Natural killer cell (primary cell): ENCODE measurements around the gene ALOX5. TPM values are rescaled to one million over a fixed set of nuclear protein-coding genes. Genes with fewer than 3 reads are reported as not detected.

Experiments used
- ATAC-seq, 3 donors: fragments of 150-1000 bp in 2 of 3; fragments of 200-7000 bp in 1 of 3; cut with Tn5 transposase; 1 replicate in 1 of 3; 2 replicates in 2 of 3; pipeline ENCODE4 v1.10.0; 2021; ENCODE audit warnings: mild to moderate bottlenecking in 2 of 3, moderate library complexity in 2 of 3
- DNase-seq, 2 donors: peaks; one replicate each; pipeline versions ENCODE4 v3.0.0 to v3.0.0-alpha.2; 2013 to 2021; ENCODE audit warnings: mixed read lengths in 1 of 2
- H3K27ac ChIP-seq: one replicate; pipeline ENCODE4 v1.5.1; 2013; ENCODE audit warnings: mild to moderate bottlenecking, low read length
- H3K27me3 ChIP-seq: one replicate; pipeline ENCODE4 v1.6.1; 2013; ENCODE audit warnings: low read length; ENCODE audit not compliant: control insufficient read depth, insufficient read depth
- H3K36me3 ChIP-seq: one replicate; pipeline ENCODE4 v1.6.1; 2013; ENCODE audit warnings: low read length; ENCODE audit not compliant: control insufficient read depth, insufficient read depth
- H3K4me1 ChIP-seq: one replicate; pipeline ENCODE4 v1.6.1; 2013; ENCODE audit warnings: low read length; ENCODE audit not compliant: control insufficient read depth, insufficient read depth
- H3K4me3 ChIP-seq: one replicate; pipeline ENCODE4 v1.5.1; 2013; ENCODE audit warnings: low read length
- H3K9me3 ChIP-seq: one replicate; pipeline ENCODE4 v1.6.1; 2013; ENCODE audit warnings: low read length; ENCODE audit not compliant: control insufficient read depth, insufficient read depth
- H3K27ac Mint-ChIP-seq, 2 donors: one replicate each; pipeline ENCODE4 v1.8.0; 2022; ENCODE audit warnings: mild to moderate bottlenecking in 2 of 2, mixed read lengths in 2 of 2, moderate library complexity in 1 of 2
- H3K27me3 Mint-ChIP-seq, 2 donors: one replicate each; pipeline ENCODE4 v1.8.0; 2022; ENCODE audit warnings: low read depth in 2 of 2, mixed read lengths in 2 of 2
- H3K36me3 Mint-ChIP-seq: one replicate; pipeline ENCODE4 v1.8.0; 2022; ENCODE audit warnings: mixed read lengths
- H3K4me1 Mint-ChIP-seq, 2 donors: one replicate each; pipeline ENCODE4 v1.8.0; 2022; ENCODE audit warnings: mixed read lengths in 2 of 2
- H3K4me3 Mint-ChIP-seq: one replicate; pipeline ENCODE4 v1.8.0; 2022; ENCODE audit warnings: mild to moderate bottlenecking, moderate library complexity, mixed read lengths
- H3K9me3 Mint-ChIP-seq, 2 donors: one replicate each; pipeline ENCODE4 v1.8.0; 2022; ENCODE audit warnings: mixed read lengths in 2 of 2
- WGBS: methylation state at CpG from one replicate; pipeline ENCODE4 v1.1.7; 2013; ENCODE audit warnings: missing lambda C conversion rate; ENCODE audit not compliant: insufficient coverage; 5-methylcytosine and 5-hydroxymethylcytosine counted together
- intact Hi-C: fragments of 100-400 bp; cut with micrococcal nuclease; formaldehyde crosslinking; loops from one replicate; pipeline ENCODE4 v1.14.2; 2022
- total RNA-seq, 4 donors: library from RNA; stranded (reverse); fragments of 120-200 nt in 1 of 4; gene quantifications; one replicate each; pipeline versions ENCODE4 v1.2.3 to v1.2.4, GENCODE V29; 2013 to 2022
- TF ChIP-seq, protein P1 (sequence below): fragments of 200-600 bp; IDR thresholded peaks from one replicate; pipeline ENCODE4 v1.8.0; 2022; ENCODE audit warnings: antibody characterized with exemption

Gene ALOX5
- total RNA-seq, 3 donors from 2014 or later (not counting 1 experiment from before 2014, with no cell fraction given), result 8.6 to 93.5 (median 12.4) TPM

DNA sequence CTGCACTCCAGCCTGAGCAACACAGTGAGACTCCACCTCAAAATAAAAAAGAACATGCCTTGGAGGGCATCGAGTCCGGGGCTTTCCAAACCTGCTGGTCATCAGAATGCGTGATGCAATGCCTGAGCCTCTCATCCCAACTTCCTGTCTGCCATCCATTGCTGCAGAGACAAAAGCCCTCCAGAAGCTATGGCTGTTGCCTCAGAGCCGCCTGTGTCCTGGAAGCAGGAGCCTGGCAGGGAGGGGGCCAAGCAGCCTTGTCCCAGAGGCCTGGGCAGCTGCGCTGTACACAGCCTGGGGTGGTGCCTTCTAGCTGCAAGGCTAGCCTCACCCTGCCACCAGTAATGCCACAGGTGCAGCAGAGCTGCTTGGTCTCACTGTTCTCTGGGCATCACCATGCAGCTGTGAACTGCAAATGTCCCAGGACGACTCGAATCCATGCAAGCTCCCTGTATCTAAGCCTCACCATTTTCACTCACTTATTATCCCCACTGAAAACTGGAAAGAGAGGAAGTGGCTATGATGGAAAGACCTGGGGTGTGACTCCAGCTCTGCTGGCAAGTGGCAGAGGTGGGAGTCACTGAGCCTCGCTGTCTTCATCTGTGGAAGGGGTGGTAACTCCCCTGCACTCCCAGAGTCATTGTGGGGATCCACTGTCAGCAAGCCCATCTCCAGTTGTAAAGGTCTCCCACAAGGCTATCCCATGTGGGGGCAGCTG, 7.0 kb downstream of the ALOX5 start:
- TF ChIP-seq, protein P1, sequence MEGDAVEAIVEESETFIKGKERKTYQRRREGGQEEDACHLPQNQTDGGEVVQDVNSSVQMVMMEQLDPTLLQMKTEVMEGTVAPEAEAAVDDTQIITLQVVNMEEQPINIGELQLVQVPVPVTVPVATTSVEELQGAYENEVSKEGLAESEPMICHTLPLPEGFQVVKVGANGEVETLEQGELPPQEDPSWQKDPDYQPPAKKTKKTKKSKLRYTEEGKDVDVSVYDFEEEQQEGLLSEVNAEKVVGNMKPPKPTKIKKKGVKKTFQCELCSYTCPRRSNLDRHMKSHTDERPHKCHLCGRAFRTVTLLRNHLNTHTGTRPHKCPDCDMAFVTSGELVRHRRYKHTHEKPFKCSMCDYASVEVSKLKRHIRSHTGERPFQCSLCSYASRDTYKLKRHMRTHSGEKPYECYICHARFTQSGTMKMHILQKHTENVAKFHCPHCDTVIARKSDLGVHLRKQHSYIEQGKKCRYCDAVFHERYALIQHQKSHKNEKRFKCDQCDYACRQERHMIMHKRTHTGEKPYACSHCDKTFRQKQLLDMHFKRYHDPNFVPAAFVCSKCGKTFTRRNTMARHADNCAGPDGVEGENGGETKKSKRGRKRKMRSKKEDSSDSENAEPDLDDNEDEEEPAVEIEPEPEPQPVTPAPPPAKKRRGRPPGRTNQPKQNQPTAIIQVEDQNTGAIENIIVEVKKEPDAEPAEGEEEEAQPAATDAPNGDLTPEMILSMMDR, result no peak
- no peak overlapping the region for H3K27ac ChIP-seq
- Mint-ChIP-seq H3K27ac (no peak overlapping the region), H3K4me3 (no peak overlapping the region), H3K27me3 (peaks cover 9 to 11% of the 10 kb centered on the region in 2 donors), H3K36me3 (no peaks in the 10 kb centered on the region), H3K9me3 (no peaks in the 10 kb centered on the region), H3K4me1 (no peaks in the 10 kb centered on the region)
- DNase-seq (no peak), ATAC-seq (no peak)
- intact Hi-C loops, result no loop called here
- no peak overlapping the region for H3K4me3 ChIP-seq
- WGBS, result 92% methylated on average over 6 of the region's 8 CpGs
- H3K27me3 ChIP-seq, result no peaks in the 10 kb centered on the region
- no peaks in the 10 kb centered on the region for H3K36me3 ChIP-seq
- peaks cover 35% of the 10 kb centered on the region for H3K4me1 ChIP-seq
- H3K9me3 ChIP-seq, result no peaks in the 10 kb centered on the region

DNA sequence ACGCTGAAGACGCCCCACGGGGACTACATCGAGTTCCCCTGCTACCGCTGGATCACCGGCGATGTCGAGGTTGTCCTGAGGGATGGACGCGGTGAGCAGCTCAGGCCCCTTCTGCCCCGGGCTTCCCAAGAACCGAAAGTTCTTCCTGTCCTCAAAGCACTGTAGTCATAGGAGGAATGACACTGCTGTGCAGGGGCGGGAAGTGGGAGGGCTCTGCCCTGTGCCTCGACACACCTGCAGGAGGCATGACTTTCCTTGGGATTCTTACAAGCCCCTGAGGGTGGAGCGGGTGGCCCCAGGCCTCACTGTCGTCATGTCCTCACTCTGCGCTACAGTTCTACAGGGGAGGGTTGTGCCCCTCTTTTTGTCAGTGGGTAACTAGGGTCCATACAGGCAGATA, 8.6 kb downstream of the ALOX5 start:
- Mint-ChIP-seq H3K27ac (no peak overlapping the region), H3K9me3 (no peaks in the 10 kb centered on the region), H3K36me3 (no peaks in the 10 kb centered on the region), H3K4me1 (no peaks in the 10 kb centered on the region), H3K27me3 (peaks cover 5 to 6% of the 10 kb centered on the region in 2 donors), H3K4me3 (no peak overlapping the region)
- H3K27ac ChIP-seq, result no peak overlapping the region
- no peaks in the 10 kb centered on the region for H3K27me3 ChIP-seq
- WGBS, result 92% methylated on average over 17 of the region's 17 CpGs
- peaks cover 29% of the 10 kb centered on the region for H3K4me1 ChIP-seq
- intact Hi-C loops, result no loop called here
- TF ChIP-seq, protein P1, result no peak
- H3K36me3 ChIP-seq, result no peaks in the 10 kb centered on the region
- no peak for ATAC-seq
- H3K9me3 ChIP-seq, result no peaks in the 10 kb centered on the region
- DNase-seq, result no peak
- H3K4me3 ChIP-seq, result no peak overlapping the region

DNA sequence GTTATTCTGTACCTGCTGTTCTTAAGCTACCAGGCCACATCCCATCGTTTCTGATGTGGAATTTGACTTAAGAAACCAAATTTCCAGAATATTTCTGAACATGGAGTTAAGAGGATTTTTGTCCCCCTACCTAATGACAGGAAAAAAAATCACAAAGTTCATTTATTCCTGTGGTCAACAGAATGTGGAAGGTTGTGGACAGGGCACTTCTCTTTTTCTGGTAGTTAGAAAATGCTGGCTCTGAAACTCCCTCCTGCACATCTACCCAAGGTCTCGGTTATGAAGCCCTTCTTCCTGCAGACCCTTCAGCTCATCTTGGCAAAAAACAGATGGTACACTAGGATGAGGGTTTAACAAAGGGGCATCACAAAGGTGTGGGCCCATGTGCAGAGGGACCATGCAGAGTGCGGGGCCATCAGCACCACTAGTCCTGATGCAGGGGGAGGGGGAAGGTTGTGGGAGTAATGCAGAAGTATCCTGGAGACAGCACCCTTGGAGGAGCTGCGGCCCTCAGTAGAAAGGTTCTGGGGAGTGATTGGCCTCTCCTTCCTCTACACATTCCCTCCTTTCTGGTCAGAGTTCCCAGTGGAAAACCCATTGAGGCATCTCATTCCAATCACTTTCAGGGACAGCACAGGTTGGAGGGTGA, 9.8 kb downstream of the ALOX5 start:
- DNase-seq (no peak), ATAC-seq (no peak)
- Mint-ChIP-seq H3K4me3 (no peak overlapping the region), H3K9me3 (no peaks in the 10 kb centered on the region), H3K27me3 (no peaks in the 10 kb centered on the region), H3K36me3 (no peaks in the 10 kb centered on the region), H3K27ac (no peak overlapping the region), H3K4me1 (no peaks in the 10 kb centered on the region)
- WGBS, result 87% methylated on average over 3 of the region's 4 CpGs
- Histone ChIP-seq H3K36me3 (no peaks in the 10 kb centered on the region), H3K27me3 (no peaks in the 10 kb centered on the region), H3K4me1 (peaks cover 18% of the 10 kb centered on the region), H3K4me3 (no peak overlapping the region), H3K27ac (no peak overlapping the region), H3K9me3 (no peaks in the 10 kb centered on the region)
- TF ChIP-seq, protein P1, result no peak
- intact Hi-C loops, result no loop called here
